Activated T-cell treated with anti-CD3 and anti-CD28 coated beads for 4 hours (primary cell): ENCODE data around the gene MRTFA.
"Not testable (repeated sequence)": the region's sequence is repeated elsewhere in the genome, so short reads cannot be mapped to it uniquely, and the experiment has no call there.

Experiments
- DNase-seq: peaks from one replicate; pipeline ENCODE4 v3.0.0-alpha.2; 2020

Gene MRTFA

GRCh38 chr22:40547729-40548143 lies 88.8 kb downstream of the MRTFA start:
- no peak for DNase-seq

- DNase-seq, result no peak
These were observed 91.8 kb downstream of the MRTFA start for GRCh38 chr22:40544758-40545157.

GRCh38 chr22:40542821-40543540 lies 93.5 kb downstream of the MRTFA start:
- no peak for DNase-seq

- DNase-seq, result no peak
These were observed 95.2 kb downstream of the MRTFA start for GRCh38 chr22:40541300-40541699.

GRCh38 chr22:40540265-40540664 lies 96.3 kb downstream of the MRTFA start:
- DNase-seq, result no peak

GRCh38 chr22:40536149-40536548 lies 100.4 kb downstream of the MRTFA start:
- DNase-seq, result not testable (repeated sequence)

GRCh38 chr22:40535642-40536041 lies 100.9 kb downstream of the MRTFA start:
- no peak for DNase-seq

- no peak for DNase-seq
These were observed 101.4 kb downstream of the MRTFA start for GRCh38 chr22:40535189-40535512.

- no peak for DNase-seq
These were observed 101.9 kb downstream of the MRTFA start for GRCh38 chr22:40534379-40535188.

GRCh38 chr22:40533712-40534378 lies 102.7 kb downstream of the MRTFA start:
- peak; percentile 46 for DNase-seq

GRCh38 chr22:40531951-40532900 lies 104.3 kb downstream of the MRTFA start:
- DNase-seq, result no peak

- DNase-seq, result not testable (repeated sequence)
These were observed 106.1 kb downstream of the MRTFA start for GRCh38 chr22:40530391-40530790.

- DNase-seq, result no peak
These were observed 106.7 kb downstream of the MRTFA start for GRCh38 chr22:40529821-40530220.

GRCh38 chr22:40526960-40527359 lies 109.6 kb downstream of the MRTFA start:
- DNase-seq, result no peak

GRCh38 chr22:40525250-40525884 lies 111.2 kb downstream of the MRTFA start:
- peak; percentile 69 for DNase-seq

GRCh38 chr22:40524392-40525249 lies 111.9 kb downstream of the MRTFA start:
- DNase-seq, result no peak

- DNase-seq, result no peak
These were observed 114.4 kb downstream of the MRTFA start for GRCh38 chr22:40522141-40522540.

GRCh38 chr22:40521046-40521445 lies 115.5 kb downstream of the MRTFA start:
- no peak for DNase-seq

GRCh38 chr22:40520562-40520961 lies 116.0 kb downstream of the MRTFA start:
- DNase-seq, result no peak

GRCh38 chr22:40519948-40520331 lies 116.6 kb downstream of the MRTFA start:
- DNase-seq, result no peak

GRCh38 chr22:40519284-40519947 lies 117.1 kb downstream of the MRTFA start:
- DNase-seq, result no peak
